GM12891 (cell line): ENCODE data around the gene HS6ST3.
"Not testable (repeated sequence)": the region's sequence is repeated elsewhere in the genome, so short reads cannot be mapped to it uniquely, and the experiment has no call there.

ENCODE experiments used
- DNase-seq: peaks from one replicate; pipeline ENCODE4 v3.0.0; 2011; ENCODE audit warnings: low spot score; ENCODE audit not compliant: insufficient read length
- FAIRE-seq: peaks from 2 replicates; lab custom pipeline; 2011; peaks lifted over from hg19 to GRCh38; lab: Jason Lieb, UNC
- PAX5 ChIP-seq: IDR thresholded peaks from 2 replicates; pipeline ENCODE4 v1.6.1; 2011; ENCODE audit warnings: low read length, moderate library complexity, mild to moderate bottlenecking; ENCODE audit not compliant: insufficient read depth, severe bottlenecking
- POLR2A ChIP-seq: IDR thresholded peaks from 2 replicates; pipeline ENCODE4 v1.6.1; 2011; ENCODE audit warnings: low read depth, low read length, control low read depth
- POLR2AphosphoS5 ChIP-seq: IDR thresholded peaks from 2 replicates; pipeline ENCODE4 v1.6.1; 2011; ENCODE audit warnings: low read depth, low read length, control low read depth
- POU2F2 ChIP-seq: IDR thresholded peaks from 2 replicates; pipeline ENCODE4 v1.6.1; 2011; ENCODE audit warnings: low read depth, mild to moderate bottlenecking, control low read depth, low read length, moderate library complexity
- SPI1 ChIP-seq: IDR thresholded peaks from 2 replicates; pipeline ENCODE4 v1.6.1; 2011; ENCODE audit warnings: low read depth, low read length, control low read depth
- TAF1 ChIP-seq: IDR thresholded peaks from 2 replicates; pipeline ENCODE4 v1.6.1; 2011; ENCODE audit warnings: low read depth, low read length, control low read depth

HS6ST3 gene

DNA sequence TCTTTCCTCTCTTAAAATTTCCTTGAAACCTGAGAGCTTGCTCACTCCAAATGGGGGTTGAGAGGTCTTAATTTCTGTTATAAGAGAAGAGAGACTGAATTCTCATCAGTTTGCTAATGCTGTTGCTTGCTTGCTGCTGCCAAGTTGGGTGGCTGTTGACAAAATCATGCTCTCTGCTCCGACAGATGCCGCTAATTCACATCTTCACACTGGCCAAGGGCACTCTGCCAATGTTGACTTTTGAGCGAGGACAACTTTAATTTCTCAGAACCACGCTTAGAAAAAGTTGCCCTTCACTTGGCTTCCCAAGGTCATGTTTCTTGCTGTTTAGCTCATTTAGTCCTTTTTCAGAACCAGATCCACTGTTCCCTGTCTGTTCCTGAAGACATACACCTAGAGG lies 402.9 kb downstream of the HS6ST3 start:
- FAIRE-seq (no peak), DNase-seq (no peak)
- no peak for TF ChIP-seq TAF1
- no peak for TF ChIP-seq PAX5
- TF ChIP-seq POLR2AphosphoS5 = no peak
- TF ChIP-seq POU2F2 = no peak
- TF ChIP-seq POLR2A = no peak
- no peak for TF ChIP-seq SPI1

DNA sequence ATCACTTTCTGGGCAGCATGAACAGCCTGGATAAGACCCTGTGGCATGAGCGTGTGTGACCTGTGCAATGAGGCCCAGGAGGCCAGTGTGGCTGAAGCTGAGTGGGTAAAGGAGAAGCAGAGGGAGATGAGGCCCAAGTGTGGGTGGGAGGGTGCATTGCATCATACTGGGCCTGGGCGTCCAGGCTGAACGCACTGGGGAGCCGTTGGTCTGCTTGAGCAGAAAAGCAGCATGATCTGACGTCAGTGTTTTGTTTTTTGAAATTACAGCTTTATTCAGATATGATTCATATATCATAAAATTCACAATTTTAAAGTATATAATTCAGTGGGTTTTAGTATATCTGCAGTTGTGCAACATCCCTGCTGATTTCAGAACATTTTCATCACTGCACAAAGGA lies 409.7 kb downstream of the HS6ST3 start:
- no peak for FAIRE-seq
- TF ChIP-seq SPI1 = no peak
- no peak for TF ChIP-seq POLR2A
- no peak for TF ChIP-seq POLR2AphosphoS5
- no peak for TF ChIP-seq POU2F2
- TF ChIP-seq PAX5 = no peak
- no peak for TF ChIP-seq TAF1
- DNase-seq = no peak

DNA sequence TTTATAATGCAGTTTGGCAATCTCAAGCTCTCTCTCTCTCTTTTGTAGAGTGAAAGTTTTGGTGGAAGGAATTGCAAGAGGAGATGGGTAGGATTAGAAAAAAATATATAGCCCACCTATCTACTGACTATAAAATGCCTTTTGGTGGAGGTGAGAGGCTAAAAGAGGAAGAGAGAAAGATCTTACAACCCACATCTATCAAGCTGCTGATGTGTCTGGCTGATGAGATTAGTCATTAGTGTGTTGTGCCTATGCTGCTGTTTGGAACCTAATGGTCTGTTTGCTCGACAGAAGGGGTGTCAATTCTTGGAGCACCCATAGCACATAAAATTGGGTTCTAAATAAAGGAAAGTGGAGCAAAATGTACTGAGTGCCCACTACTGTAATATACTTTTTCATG lies 411.0 kb downstream of the HS6ST3 start:
- DNase-seq (no peak), FAIRE-seq (no peak)
- TF ChIP-seq SPI1 (peak; percentile 85), TAF1 (no peak)

DNA sequence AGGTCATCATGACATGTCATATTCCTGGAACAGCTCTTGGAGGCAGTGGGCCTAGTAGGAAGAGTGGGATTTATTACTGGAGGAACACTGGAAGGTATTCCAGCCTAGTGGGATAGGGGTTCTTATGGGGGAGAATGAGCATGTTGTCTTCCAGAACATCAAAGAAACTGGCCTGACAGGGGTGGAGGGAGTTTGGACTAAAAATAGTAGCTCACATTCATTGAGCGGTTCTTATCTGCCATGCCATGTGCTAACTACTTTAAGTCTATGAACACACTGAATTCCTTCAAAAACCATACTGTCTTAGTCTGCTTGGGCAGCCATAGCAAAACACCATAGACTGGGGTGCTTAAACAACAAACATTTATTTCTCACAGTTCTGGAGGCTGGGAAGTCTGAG lies 413.6 kb downstream of the HS6ST3 start:
- no peak for TF ChIP-seq SPI1
- FAIRE-seq (no peak), DNase-seq (no peak)

DNA sequence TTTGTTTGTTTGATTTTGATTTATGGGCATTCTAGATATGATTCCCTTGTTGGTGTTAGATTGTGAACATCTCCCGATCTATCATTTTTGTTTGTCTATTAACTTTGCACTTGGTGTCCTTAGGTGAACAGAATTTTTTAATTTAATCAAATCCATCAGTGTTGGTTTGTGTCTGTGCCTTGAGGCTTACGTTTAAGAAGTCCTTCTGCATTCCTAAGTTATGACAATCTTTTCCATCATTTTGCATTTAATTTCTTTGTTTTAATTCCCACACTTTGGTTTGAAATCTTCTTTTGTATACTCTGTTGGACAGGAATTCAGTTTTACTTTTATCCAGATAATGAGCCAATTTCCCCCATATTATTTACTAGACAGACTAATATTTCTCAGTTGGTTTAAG lies 421.7 kb downstream of the HS6ST3 start:
- TF ChIP-seq POLR2A (no peak), POLR2AphosphoS5 (no peak), TAF1 (no peak), PAX5 (no peak), POU2F2 (no peak), SPI1 (no peak)
- DNase-seq = no peak
- FAIRE-seq = no peak

DNA sequence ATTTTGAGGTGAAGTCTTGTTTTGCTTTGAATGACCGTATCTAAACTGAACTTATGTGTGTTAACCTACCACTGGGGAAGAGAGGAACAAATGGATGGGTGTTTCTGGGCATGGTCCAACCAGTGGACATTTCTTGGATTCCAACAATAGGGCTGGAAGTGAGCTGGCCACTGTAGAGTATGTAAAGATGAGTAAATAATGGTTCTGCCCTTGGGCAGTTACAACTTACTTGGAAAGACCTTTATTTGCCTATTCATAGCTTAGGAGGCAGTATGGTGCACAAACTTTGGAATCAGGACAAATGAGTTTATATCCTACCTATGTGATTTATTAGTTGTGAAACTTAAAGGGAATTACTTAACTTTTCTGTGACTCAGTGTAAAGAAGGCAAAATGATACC lies 429.5 kb downstream of the HS6ST3 start:
- FAIRE-seq = no peak
- TF ChIP-seq POLR2AphosphoS5 = no peak
- no peak for TF ChIP-seq PAX5
- TF ChIP-seq SPI1 = no peak
- TF ChIP-seq POU2F2 = no peak
- TF ChIP-seq POLR2A = no peak
- no peak for TF ChIP-seq TAF1
- no peak for DNase-seq

DNA sequence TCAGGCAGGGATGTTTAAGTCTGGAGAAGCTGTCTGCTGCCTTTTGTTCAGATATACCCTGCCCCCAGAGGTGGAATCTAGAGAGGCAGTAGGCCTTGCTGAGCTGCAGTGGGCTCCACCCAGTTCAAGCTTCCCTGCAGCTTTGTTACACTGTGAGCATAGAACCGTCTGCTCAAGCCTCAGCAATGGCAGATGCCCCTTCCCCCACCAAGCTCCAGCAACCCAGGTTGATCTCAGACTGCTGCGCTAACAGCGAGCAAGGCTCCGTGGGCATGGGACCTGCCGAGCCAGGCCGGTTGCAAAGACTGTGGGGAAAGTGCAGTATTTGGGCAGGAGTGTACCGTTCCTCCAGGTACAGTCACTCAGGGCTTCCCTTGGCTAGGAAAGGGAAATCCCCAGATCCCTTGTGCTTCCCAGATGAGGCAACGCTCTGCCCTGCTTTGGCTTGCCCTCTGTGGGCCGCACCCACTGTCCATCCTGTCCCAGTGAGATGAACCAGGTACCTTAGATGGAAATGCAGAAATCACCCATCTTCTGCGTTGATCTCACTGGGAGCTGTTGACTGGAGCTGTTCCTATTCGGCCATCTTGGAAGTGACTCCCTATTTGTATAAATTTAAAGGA lies 434.6 kb downstream of the HS6ST3 start:
- not testable (repeated sequence) for DNase-seq, FAIRE-seq

DNA sequence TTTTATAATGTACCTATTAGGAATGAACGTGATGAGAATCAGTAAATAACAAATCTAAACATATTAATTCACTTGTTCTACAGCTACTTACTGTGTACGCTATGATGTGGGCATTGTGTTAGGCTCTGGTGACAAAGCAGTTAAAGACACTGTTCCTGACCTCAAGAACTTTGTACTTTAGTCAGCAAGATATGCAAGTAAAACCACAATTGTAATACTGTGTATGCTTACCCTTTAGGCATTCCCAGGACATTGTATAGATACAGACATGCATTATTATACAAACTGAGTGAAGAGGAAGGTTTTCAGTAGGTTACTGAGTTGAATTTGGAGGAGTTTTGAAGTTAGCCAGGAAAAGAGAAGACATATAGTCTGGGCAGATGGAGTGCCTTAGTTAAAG lies 435.8 kb downstream of the HS6ST3 start:
- DNase-seq (no peak), FAIRE-seq (no peak)
- no peak for TF ChIP-seq POLR2A
- no peak for TF ChIP-seq POU2F2
- no peak for TF ChIP-seq PAX5
- no peak for TF ChIP-seq SPI1
- no peak for TF ChIP-seq POLR2AphosphoS5
- TF ChIP-seq TAF1 = no peak

DNA sequence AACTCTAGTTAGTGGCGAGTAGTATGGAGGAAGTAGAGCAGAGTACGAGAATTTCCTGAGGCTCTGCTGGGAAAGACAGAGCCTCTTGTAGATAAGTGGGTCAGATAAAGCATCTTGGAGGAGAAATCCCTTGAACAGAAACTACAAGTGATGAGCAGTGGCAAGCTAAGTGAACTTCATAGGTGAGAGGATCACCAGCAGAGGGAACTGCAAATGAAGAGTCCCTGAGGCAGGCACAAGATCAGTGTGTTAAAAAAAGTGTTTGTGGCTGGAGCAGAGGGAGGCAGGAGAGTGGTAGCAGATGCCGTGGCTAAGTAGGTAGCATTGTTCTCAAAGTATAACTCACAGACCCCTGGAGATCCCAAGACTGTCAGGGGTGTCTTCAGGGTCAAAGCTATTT lies 437.6 kb downstream of the HS6ST3 start:
- DNase-seq = no peak
- FAIRE-seq = no peak
- no peak for TF ChIP-seq TAF1
- no peak for TF ChIP-seq SPI1
- TF ChIP-seq POLR2A = no peak
- no peak for TF ChIP-seq PAX5
- no peak for TF ChIP-seq POLR2AphosphoS5
- no peak for TF ChIP-seq POU2F2

DNA sequence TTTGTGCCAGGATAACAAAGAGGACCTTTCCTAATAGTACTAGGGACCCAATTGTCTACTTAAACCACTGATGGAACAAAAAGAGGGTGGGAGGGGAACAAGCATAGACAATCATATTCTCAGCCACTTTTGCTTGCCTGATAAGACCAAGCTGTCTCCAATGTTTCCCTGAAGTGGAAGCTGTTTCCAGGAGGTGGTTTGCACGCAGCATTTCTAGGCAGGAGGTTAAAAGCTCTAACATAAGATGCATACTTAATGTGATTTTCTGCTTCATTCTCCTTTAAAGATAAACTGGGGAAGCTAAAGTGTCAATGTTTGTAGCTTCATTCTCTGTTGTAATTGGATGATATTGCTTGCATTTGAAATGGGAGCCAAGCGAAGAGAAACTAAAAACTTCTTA lies 442.9 kb downstream of the HS6ST3 start:
- no peak for FAIRE-seq
- no peak for DNase-seq
- no peak for TF ChIP-seq POU2F2
- TF ChIP-seq POLR2A = no peak
- TF ChIP-seq SPI1 = no peak
- TF ChIP-seq POLR2AphosphoS5 = no peak
- TF ChIP-seq TAF1 = no peak
- TF ChIP-seq PAX5 = no peak

DNA sequence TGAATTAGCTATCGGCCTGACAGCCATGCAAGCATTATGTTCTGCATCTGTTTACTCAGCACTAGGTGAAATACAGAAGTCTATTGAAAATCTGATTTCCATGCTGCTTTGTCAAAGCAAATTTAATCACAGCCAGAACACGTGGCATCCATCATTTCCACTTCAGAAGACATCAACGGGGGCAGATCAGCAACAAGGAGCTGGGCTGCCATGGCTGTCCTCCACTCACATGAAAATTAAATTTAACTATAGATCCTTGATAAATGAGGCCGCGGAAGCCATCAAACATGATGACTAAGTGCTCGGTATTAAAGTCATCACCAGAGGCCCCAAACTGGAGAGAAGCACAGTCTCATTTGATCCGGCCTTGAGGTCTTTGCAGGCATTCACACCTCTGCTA lies 443.5 kb downstream of the HS6ST3 start:
- TF ChIP-seq SPI1 = no peak
- TF ChIP-seq POLR2AphosphoS5 = no peak
- TF ChIP-seq POLR2A = no peak
- no peak for TF ChIP-seq TAF1
- TF ChIP-seq POU2F2 = no peak
- no peak for TF ChIP-seq PAX5
- DNase-seq = no peak
- FAIRE-seq = no peak
